GM18868 (cell line): ENCODE results near the gene PACC1.

Experiments used
- ATAC-seq: cut with Tn5 transposase; IDR thresholded peaks from one replicate; pipeline ENCODE4 v1.9.1; 2021; ENCODE audit warnings: mild to moderate bottlenecking, moderate library complexity; ENCODE audit not compliant: unreplicated experiment

The PACC1 gene

GRCh38 chr1:212414328-212415106, at the start of gene PACC1:
PACC1 (minus strand) TSS chr1:212414886; CDS start chr1:212414757, 129 bp downstream.
- peak; percentile 99 for ATAC-seq

- no peak for ATAC-seq
Observed at GRCh38 chr1:212463565-212464285, 49.0 kb upstream of the PACC1 start.

- no peak for ATAC-seq
Observed at GRCh38 chr1:212461916-212462660, 47.4 kb upstream of the PACC1 start.

- no peak for ATAC-seq
Observed at GRCh38 chr1:212460376-212460775, 45.7 kb upstream of the PACC1 start.

GRCh38 chr1:212459656-212460055, 45.0 kb upstream of the PACC1 start:
- ATAC-seq = no peak

- ATAC-seq = no peak
Observed at GRCh38 chr1:212458817-212459216, 44.1 kb upstream of the PACC1 start.

- no peak for ATAC-seq
Observed at GRCh38 chr1:212457740-212458338, 43.2 kb upstream of the PACC1 start.

GRCh38 chr1:212455803-212456528, 41.3 kb upstream of the PACC1 start:
- peak; percentile 73 for ATAC-seq

GRCh38 chr1:212455401-212455800, 40.7 kb upstream of the PACC1 start:
- no peak for ATAC-seq

GRCh38 chr1:212454741-212455140, 40.1 kb upstream of the PACC1 start:
- ATAC-seq = no peak

- ATAC-seq = no peak
Observed at GRCh38 chr1:212453156-212453857, 38.6 kb upstream of the PACC1 start.

GRCh38 chr1:212452323-212453155, 37.9 kb upstream of the PACC1 start:
- ATAC-seq = no peak

GRCh38 chr1:212451416-212452322, 37.0 kb upstream of the PACC1 start:
- ATAC-seq = no peak

- ATAC-seq = no peak
Observed at GRCh38 chr1:212450331-212450881, 35.7 kb upstream of the PACC1 start.

GRCh38 chr1:212447478-212447877, 32.8 kb upstream of the PACC1 start:
- ATAC-seq = no peak

- no peak for ATAC-seq
Observed at GRCh38 chr1:212446333-212446732, 31.6 kb upstream of the PACC1 start.

- no peak for ATAC-seq
Observed at GRCh38 chr1:212442408-212442807, 27.7 kb upstream of the PACC1 start.

- no peak for ATAC-seq
Observed at GRCh38 chr1:212440419-212440818, 25.7 kb upstream of the PACC1 start.
